GM18868 (cell line): ENCODE results near the gene DGKA.
"Not testable (repeated sequence)": the region's sequence is repeated elsewhere in the genome, so short reads cannot be mapped to it uniquely, and the experiment has no call there.

ENCODE experiments used
- ATAC-seq: cut with Tn5 transposase; IDR thresholded peaks from one replicate; pipeline ENCODE4 v1.9.1; 2021; ENCODE audit warnings: mild to moderate bottlenecking, moderate library complexity; ENCODE audit not compliant: unreplicated experiment

DGKA gene

DNA sequence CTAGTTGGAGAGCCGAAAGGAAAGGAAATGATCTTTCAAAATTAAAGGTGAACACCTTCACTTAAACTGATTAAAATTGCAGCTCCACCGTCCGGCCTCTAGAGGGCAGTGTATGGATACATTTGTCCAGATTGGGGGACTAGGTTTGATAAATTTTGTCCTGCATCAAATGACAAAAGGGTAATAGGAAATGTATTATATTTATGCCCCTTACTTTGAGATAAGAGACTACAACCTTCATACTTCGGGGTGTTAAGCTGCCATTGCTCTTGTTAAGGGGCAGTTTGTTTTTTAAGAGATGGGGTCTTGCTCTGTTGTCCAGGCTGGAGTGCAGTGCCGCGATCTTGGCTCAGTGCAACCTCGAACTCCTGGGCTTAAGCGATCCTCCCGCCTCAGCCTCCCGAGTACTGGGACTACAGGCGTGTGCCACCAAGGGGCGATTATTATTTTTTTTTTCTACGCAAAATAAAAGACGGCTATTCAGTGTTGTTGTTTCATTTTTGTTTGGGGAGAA, 65.3 kb downstream of the DGKA start:
- ATAC-seq, result no peak

DNA sequence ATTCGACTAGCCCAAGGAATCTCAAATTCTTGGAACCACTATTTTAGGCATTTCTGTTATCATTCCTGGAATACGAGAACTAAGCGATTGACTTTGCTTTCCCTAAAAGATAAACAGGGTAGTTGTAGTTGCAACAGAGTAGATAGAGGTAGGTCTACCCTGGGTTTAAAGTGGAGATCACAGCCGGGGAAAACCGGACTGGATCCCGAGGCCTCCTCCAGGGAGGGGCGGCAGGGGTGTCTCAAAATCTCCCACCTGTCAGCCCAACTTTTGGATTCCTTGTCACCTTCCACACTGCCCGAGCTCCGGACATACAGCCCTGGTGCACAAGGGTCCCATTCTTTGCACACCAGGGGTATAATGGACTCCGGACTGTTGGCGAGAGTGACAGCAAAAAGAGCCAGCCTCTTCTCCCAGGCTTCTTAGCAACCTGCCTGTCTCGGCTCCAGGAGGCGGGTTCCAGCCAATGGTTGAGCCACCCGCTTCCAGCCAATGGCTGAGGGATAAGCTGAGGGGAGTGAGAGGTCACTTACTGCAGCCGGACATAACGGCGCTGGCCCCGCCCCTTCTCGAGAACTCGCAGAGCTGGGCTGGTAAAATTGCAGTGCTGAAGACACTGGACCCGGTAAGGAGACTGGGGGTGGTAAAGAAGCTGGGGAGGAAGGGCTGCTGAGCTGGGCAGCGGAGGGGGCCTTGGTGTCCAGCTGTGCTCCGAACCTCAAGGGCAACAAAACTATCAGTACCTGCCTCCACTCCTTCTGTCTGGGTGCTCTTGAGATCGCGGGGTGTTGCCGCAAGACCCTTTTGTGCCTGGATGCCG, 66.0 kb downstream of the DGKA start, which contains the start of gene SUOX:
TSS of gene SUOX (plus strand) at position 562 of the 820 bp plus-strand sequence. CDS start 4,946 bp downstream, outside the sequence.
- peak; percentile 99 for ATAC-seq

DNA sequence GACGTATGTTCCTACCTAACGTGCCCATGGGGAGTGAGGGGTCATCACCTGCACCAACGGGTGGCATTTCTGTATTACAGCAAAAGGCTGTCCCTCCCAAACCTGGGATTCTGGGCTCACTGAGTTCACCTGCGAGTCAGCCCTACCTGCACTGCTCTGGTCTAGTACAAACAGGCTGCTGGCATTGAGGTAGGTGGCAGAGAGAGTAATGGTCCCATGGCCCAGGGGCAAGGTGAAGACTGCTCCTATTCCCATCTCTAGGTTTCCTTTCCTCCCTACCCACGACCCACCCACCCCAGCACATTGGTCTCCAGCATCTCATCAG, 66.5 kb downstream of the DGKA start:
- no peak for ATAC-seq

DNA sequence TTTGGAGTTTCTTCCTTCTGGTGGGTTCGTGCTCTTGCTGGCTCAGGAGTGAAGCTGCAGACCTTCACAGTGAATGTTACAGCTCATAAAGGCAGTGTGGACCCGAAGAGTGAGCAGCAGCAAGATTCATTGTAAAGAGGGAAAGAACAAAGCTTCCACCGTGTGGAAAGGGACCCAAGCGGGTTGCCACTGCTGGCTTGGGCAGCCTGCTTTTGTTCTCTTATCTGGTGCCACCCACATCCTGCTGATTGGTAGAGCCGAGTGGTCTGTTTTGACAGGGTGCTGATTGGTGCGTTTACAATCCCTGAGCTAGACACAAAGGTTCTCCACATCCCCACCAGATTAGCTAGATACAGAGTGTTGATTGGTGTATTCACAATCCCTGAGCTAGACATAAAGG, 68.6 kb downstream of the DGKA start:
- not testable (repeated sequence) for ATAC-seq

DNA sequence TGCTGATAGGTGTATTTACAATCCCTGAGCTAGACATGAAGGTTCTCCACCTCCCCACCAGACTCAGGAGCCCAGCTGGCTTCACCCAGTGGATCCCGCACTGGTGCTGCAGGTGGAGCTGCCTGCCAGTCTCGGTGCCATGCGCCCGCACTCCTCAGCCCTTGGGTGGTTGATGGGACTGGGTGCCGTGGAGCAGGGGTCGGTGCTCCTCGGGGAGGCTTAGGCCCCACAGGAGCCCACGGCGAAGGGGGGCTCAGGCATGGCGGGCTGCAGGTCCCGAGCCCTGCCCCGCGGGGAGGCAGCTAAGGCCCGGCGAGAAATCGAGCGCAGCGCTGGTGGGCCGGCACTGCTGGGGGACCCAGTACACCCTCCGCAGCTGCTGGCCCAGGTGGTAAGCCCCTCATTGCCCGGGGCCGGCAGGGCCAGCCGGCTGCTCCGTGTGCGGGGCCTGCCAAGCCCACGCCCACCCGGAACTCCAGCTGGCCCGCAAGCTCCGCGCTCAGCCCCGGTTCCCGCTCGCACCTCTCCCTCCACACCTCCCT, 69.1 kb downstream of the DGKA start:
- ATAC-seq, result not testable (repeated sequence)

DNA sequence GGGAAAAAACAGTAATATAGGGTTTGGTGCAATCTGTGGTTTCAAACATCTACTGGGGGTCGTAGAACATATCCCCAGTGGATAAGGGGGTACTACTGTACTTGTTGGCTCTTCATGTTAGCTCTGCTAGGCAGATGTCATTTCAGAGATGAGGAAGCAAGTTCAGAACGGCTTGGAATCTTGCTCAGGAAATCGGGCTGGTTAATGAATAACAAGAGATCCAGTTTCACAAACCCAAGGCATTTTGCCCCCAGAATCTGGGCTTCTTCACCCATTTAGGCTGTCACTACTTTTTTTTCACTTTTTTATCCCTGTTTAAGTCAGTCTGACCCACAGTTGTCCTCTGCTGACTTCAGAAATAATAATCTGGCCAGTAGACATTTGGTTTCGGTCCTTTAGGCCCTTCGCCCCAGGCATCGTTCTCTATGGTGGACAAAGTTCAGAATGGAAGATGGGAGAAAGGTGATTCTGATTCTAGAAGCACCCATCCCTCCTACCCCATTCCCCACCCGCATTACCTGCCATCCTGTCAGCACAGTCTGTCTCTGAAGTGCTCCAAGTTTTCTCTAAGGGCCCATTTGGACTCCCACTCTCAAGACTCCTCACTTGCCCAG, 70.6 kb downstream of the DGKA start:
- no peak for ATAC-seq

DNA sequence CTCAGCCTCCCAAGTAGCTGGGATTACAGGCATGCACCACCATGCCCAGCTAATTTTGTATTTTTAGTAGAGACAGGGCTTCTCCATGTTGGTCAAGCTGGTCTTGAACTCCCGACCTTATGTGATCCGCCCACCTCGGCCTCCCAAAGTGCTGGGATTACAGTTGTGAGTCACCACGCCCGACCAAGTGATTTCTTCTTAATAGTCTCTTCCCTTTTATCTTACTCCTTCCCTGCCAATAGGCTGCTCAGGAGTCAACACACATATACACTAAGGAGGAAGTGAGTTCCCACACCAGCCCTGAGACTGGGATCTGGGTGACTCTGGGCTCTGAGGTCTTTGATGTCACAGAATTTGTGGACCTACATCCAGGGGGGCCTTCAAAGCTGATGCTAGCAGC, 72.4 kb downstream of the DGKA start:
- not testable (repeated sequence) for ATAC-seq
